ENCODE measurements around the gene OGFR.

GRCh38 chr20:62824476-62825332 lies 20.1 kb downstream of the OGFR start:
- TF ChIP-seq GATA1 (IDR thresholded peaks at IDR 0.05; ENCODE audit: low read depth, low read length) (no peak), POLR2A (IDR thresholded peaks at IDR 0.05; ENCODE audit: low read length) (no peak)

All from erythroblast (primary cell).